Measurements from ENCODE around the gene TNFSF4. TPM values are rescaled to one million over a fixed set of nuclear protein-coding genes. Genes with fewer than 3 reads are reported as not detected.

TNFSF4 gene
- total and polyA plus RNA-seq, 2 of the 4 experiments (the other 2 are of a cell fraction) = 13.4 to 19.7 TPM

GRCh38 chr1:173164686-173165085 is 42.4 kb downstream of the TNFSF4 start:
- H3K36me3 ChIP-seq (ENCODE audit: control insufficient read depth, insufficient read depth, low read length) = no peaks in the 10 kb centered on the region
- no peak overlapping the region for H3K14ac ChIP-seq (replicated peaks; ENCODE audit: low read depth, low read length)
- no TSS peak for BruUV-seq (replicated peaks)
- no peak overlapping the region for H3K23ac ChIP-seq (ENCODE audit: low read depth, low read length)
- no peak overlapping the region for H3K9ac ChIP-seq (ENCODE audit: low read depth, low read length)
- H3K27me3 ChIP-seq (ENCODE audit: control insufficient read depth, insufficient read depth, low read length) = no peaks in the 10 kb centered on the region
- H4K5ac ChIP-seq (ENCODE audit: low read depth, low read length) = no peak overlapping the region
- no peaks in the 10 kb centered on the region for H4K20me1 ChIP-seq (ENCODE audit: insufficient read depth, low read length)
- WGBS, 2 experiments (ENCODE audit: extremely low coverage in 2 of 2, insufficient read length in 1 of 2) = no CpG with 5 or more reads among the region's 7 CpGs
- no peak overlapping the region for H3K56ac ChIP-seq (ENCODE audit: extremely low read depth, insufficient read depth, low read length)
- H3K9me3 ChIP-seq (ENCODE audit: control insufficient read depth, insufficient read depth, low read length) = no peaks in the 10 kb centered on the region
- H3K4me2 ChIP-seq (ENCODE audit: low read depth, low read length) = no peak overlapping the region
- dilution Hi-C loops (cut with HindIII; ENCODE audit: low sequenced_read_pairs, unreplicated experiment) (no loop called here), in situ Hi-C loops (cut with MboI; ENCODE audit: low sequenced_read_pairs) (no loop called here), intact Hi-C loops (cut with micrococcal nuclease) (no loop called here)
- H3K4ac ChIP-seq (ENCODE audit: low read depth, low read length) = no peak overlapping the region
- H3K9me1 ChIP-seq (ENCODE audit: insufficient read depth, low read length) = no peaks in the 10 kb centered on the region
- H2BK5ac ChIP-seq (ENCODE audit: low read depth, low read length, poor library complexity, severe bottlenecking) = no peak overlapping the region
- peaks cover 2% of the 10 kb centered on the region; the same call in 1 of the 2 replicates for H3K4me1 ChIP-seq (ENCODE audit: control insufficient read depth, insufficient read depth, low read length)
- TF ChIP-seq NFE2L2 (IDR thresholded peaks at IDR 0.05; ENCODE audit: low read depth, low read length) = no peak
- no peak for TF ChIP-seq MAFK (IDR thresholded peaks at IDR 0.05; ENCODE audit: low read depth, low read length)
- TF ChIP-seq RAD21 (IDR thresholded peaks at IDR 0.05; ENCODE audit: low read length) = no peak
- no peak for TF ChIP-seq RFX5 (IDR thresholded peaks at IDR 0.05; ENCODE audit: low read depth, low read length)
- no peak for TF ChIP-seq FOS (IDR thresholded peaks at IDR 0.05; ENCODE audit: low read depth, low read length)
- no peak for TF ChIP-seq SMC3 (IDR thresholded peaks at IDR 0.05; ENCODE audit: low read depth, low read length)
- TF ChIP-seq ELK1 (IDR thresholded peaks at IDR 0.05; ENCODE audit: borderline replicate concordance, low read depth, low read length) = no peak
- TF ChIP-seq CEBPB (IDR thresholded peaks at IDR 0.05; ENCODE audit: low read depth, low read length) = no peak
- no peak for TF ChIP-seq BHLHE40 (IDR thresholded peaks at IDR 0.05; ENCODE audit: low read depth, low read length)
- no peak for TF ChIP-seq MAZ (IDR thresholded peaks at IDR 0.05; ENCODE audit: borderline replicate concordance, low read depth, low read length)
- TF ChIP-seq POLR2A (IDR thresholded peaks at IDR 0.05; ENCODE audit: low read depth, low read length) = no peak
- TF ChIP-seq CTCF (conservative IDR thresholded peaks at IDR 0.05; ENCODE audit: low read depth, low read length) = no peak
- no peak overlapping the region for H4K91ac ChIP-seq (ENCODE audit: insufficient read depth, low read depth, low read length)
- H2BK20ac ChIP-seq (ENCODE audit: low read depth, low read length) = no peak overlapping the region
- H2AFZ ChIP-seq (replicated peaks; ENCODE audit: low read length, poor library complexity) = no peak overlapping the region
- no peak for DNase-seq
- no peaks in the 10 kb centered on the region for H3K79me1 ChIP-seq (ENCODE audit: low read depth in 1 of 2, low read length in 2 of 2)
- H3K4me3 ChIP-seq (ENCODE audit: insufficient read depth, low read depth, low read length) = no peak overlapping the region
- ATAC-seq (ENCODE audit: low read depth) = no peak
- H4K8ac ChIP-seq (ENCODE audit: low read depth in 2 of 2, low read length in 2 of 2) = no peak overlapping the region
- H3K18ac ChIP-seq (ENCODE audit: low read depth, low read length) = no peak overlapping the region
- no peak overlapping the region for H2AK9ac ChIP-seq (replicated peaks; ENCODE audit: low read depth, low read length, poor library complexity)
- no peak overlapping the region for H2BK15ac ChIP-seq (ENCODE audit: low read depth, low read length)
- no peak overlapping the region for H3K27ac ChIP-seq (ENCODE audit: insufficient read depth, low read length)
- CTCF ChIA-PET = interaction anchor here (0.6 kb wide), 1 partner anchor 897 kb away, joined by 5 read pairs; no protein-coding TSS in a partner anchor
- POLR2A ChIA-PET (ENCODE audit: unreplicated experiment) = no interaction called here
- H2AK5ac ChIP-seq (ENCODE audit: low read depth, low read length) = no peak overlapping the region
- H2BK120ac ChIP-seq (ENCODE audit: low read depth, low read length) = no peak overlapping the region
